HepG2 (cell line): ENCODE measurements around the gene CMIP. TPM values are rescaled to one million over a fixed set of nuclear protein-coding genes. Genes with fewer than 3 reads are reported as not detected.

Experiments used
- ARNT ChIP-seq: fragments of 450-650 bp; IDR thresholded peaks from 2 replicates; pipeline ENCODE4 v1.6.1; 2017
- CCDC6 ChIP-seq: sonication (generic); formaldehyde crosslinking; IDR thresholded peaks from 2 replicates; pipeline ENCODE4 v1.8.1; 2022; ENCODE audit warnings: mild to moderate bottlenecking, missing genetic modification reagents, moderate library complexity
- ELF1 ChIP-seq: sonication (generic); formaldehyde crosslinking; IDR thresholded peaks from 2 replicates; pipeline ENCODE4 v1.4.0; 2020; ENCODE audit warnings: missing genetic modification reagents
- ELF3 ChIP-seq: IDR thresholded peaks from 2 replicates; pipeline ENCODE4 v1.6.1; 2016; ENCODE audit warnings: missing genetic modification reagents, missing compliant biosample characterization
- ESRRA ChIP-seq: sonication (generic); formaldehyde crosslinking; IDR thresholded peaks from 2 replicates; pipeline ENCODE4 v1.5.1; 2020; ENCODE audit warnings: mild to moderate bottlenecking, low read depth, missing genetic modification reagents
- FOXA1 ChIP-seq, 2 experiments: fragments of 450-650 bp in 1 of 2; sonication (generic) in 1 of 2; formaldehyde crosslinking in 1 of 2; IDR thresholded peaks; 2 replicates each; pipeline versions ENCODE4 v1.4.0 to v1.6.1; 2016 to 2020; ENCODE audit warnings: missing genetic modification reagents in 1 of 2
- FOXK1 ChIP-seq: sonication (generic); formaldehyde crosslinking; IDR thresholded peaks from 2 replicates; pipeline ENCODE4 v1.4.0; 2020; ENCODE audit warnings: low read depth, missing genetic modification reagents, borderline replicate concordance
- HNRNPK ChIP-seq: fragments of 200-400 bp; formaldehyde crosslinking; IDR thresholded peaks from 2 replicates; pipeline ENCODE4 v1.6.1; 2018; ENCODE audit warnings: low read length, low read depth, moderate library complexity, mild to moderate bottlenecking; ENCODE audit not compliant: poor library complexity, severe bottlenecking
- HNRNPLL ChIP-seq: fragments of 200-400 bp; formaldehyde crosslinking; IDR thresholded peaks from 2 replicates; pipeline ENCODE4 v1.6.1; 2017; ENCODE audit warnings: mild to moderate bottlenecking, low read depth, low read length; ENCODE audit not compliant: poor library complexity, severe bottlenecking
- NCOA1 ChIP-seq: sonication (generic); formaldehyde crosslinking; IDR thresholded peaks from 2 replicates; pipeline ENCODE4 v1.9.0; 2021; ENCODE audit warnings: missing genetic modification reagents
- PHF8 ChIP-seq: sonication (generic); formaldehyde crosslinking; IDR thresholded peaks from 2 replicates; pipeline ENCODE4 v1.5.0; 2020; ENCODE audit warnings: missing genetic modification reagents
- PLRG1 ChIP-seq: fragments of 450-650 bp; conservative IDR thresholded peaks from 2 replicates; pipeline ENCODE4 v1.6.1; 2016
- SOX13 ChIP-seq, 3 experiments: fragments of 450-650 bp in 1 of 3; sonication (generic) in 1 of 3; formaldehyde crosslinking in 1 of 3; IDR thresholded peaks in 2 of 3; conservative IDR thresholded peaks in 1 of 3; 2 replicates each; pipeline versions ENCODE4 v1.5.0 to v1.6.1; 2016 to 2020; ENCODE audit warnings: antibody characterized with exemption in 1 of 3, mild to moderate bottlenecking in 1 of 3, missing compliant biosample characterization in 1 of 3, missing genetic modification reagents in 1 of 3, moderate library complexity in 1 of 3
- SP2 ChIP-seq: sonication (generic); formaldehyde crosslinking; IDR thresholded peaks from 2 replicates; pipeline ENCODE4 v1.5.1; 2020; ENCODE audit warnings: mild to moderate bottlenecking, missing genetic modification reagents
- ZNF513 ChIP-seq: sonication (generic); formaldehyde crosslinking; conservative IDR thresholded peaks from 2 replicates; pipeline ENCODE4 v1.5.0; 2020; ENCODE audit warnings: missing genetic modification reagents
- ZNF543 ChIP-seq: sonication (generic); formaldehyde crosslinking; IDR thresholded peaks from 2 replicates; pipeline ENCODE4 v1.4.0; 2020; ENCODE audit warnings: mild to moderate bottlenecking, missing genetic modification reagents
- ZNF558 ChIP-seq: sonication (generic); formaldehyde crosslinking; IDR thresholded peaks from 2 replicates; pipeline ENCODE4 v1.9.0; 2022; ENCODE audit warnings: mild to moderate bottlenecking, missing genetic modification reagents, borderline replicate concordance
- ZNF816 ChIP-seq: sonication (generic); formaldehyde crosslinking; IDR thresholded peaks from 2 replicates; pipeline ENCODE4 v1.8.0; 2022; ENCODE audit warnings: missing genetic modification reagents, mild to moderate bottlenecking, borderline replicate concordance
- ZNF850 ChIP-seq: sonication (generic); formaldehyde crosslinking; conservative IDR thresholded peaks from 2 replicates; pipeline ENCODE4 v1.9.0; 2021; ENCODE audit warnings: mild to moderate bottlenecking, missing genetic modification reagents
- polyA plus RNA-seq, 8 experiments: library from polyadenylated mRNA; depleted of rRNA in 3 of 8; stranded (reverse) in 7 of 8; unstranded in 1 of 8; fragments of >200 nt; fragmentation: Illumina TruSeq in 4 of 8; extraction: Trizol in 4 of 8; gene quantifications; 2 replicates each; pipeline versions ENCODE4 v1.2.1 to v1.2.3, GENCODE V29; 2011 to 2016; ENCODE audit warnings: low read depth in 4 of 8, missing spikeins in 1 of 8, mixed read lengths in 1 of 8; ENCODE audit not compliant: insufficient read depth in 1 of 8
- total RNA-seq, 5 experiments: library from RNA; depleted of rRNA; stranded (reverse); fragments of >200 nt; fragmentation: Illumina TruSeq; extraction: Trizol; gene quantifications; 2 replicates each; pipeline ENCODE4 v1.2.3, GENCODE V29; 2016; ENCODE audit warnings: low read depth in 1 of 5
- TF ChIP-seq, protein P1 (sequence below): sonication (generic); formaldehyde crosslinking; IDR thresholded peaks from 2 replicates; pipeline ENCODE4 v1.4.0; 2020; ENCODE audit warnings: missing genetic modification reagents, borderline replicate concordance
- TF ChIP-seq, protein P2 (sequence below): sonication (generic); formaldehyde crosslinking; IDR thresholded peaks from 2 replicates; pipeline ENCODE4 v1.4.0; 2020; ENCODE audit warnings: missing genetic modification reagents, mild to moderate bottlenecking, borderline replicate concordance

Gene CMIP
- total and polyA plus RNA-seq, 2 of the 13 experiments (the other 11 are each of a cell fraction or from before 2014, with no cell fraction given), result 10.9 to 18.1 TPM

DNA sequence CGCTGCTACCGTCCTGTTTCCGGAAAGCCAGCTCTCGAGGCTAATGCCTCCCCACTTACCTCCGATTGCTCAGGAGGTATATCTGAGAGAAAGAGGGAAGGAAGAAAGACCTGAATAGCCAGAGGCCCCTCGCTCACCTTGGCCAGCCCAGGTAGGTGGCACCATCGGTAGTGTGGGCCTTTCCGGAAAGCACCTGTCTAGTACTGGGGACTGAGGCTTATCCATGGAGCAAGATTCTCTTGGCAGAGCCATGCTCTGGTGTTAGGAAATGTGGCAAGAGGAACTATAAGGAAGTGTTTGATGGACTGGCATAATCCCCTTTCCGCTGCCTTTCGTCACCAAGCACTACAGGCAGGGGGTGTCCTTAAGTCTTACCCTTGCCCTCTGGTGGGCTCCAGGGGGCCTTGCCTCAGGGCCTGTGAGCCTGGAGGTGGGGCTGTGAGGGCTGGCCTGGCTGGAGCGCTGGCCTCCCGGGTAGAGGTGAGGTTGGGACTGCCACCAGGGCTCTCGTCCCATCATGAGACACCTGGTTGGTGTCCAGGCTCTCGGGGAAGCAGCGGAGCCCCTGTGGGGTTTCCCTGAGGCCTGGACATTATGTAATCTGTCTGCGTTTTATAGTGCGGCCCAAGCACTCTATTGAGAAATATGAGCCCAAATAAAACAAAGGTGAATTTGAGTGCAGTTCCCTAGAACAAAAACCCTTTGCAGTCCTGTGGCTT, 2.9 kb downstream of the CMIP start (continued):
- TF ChIP-seq, protein P1, sequence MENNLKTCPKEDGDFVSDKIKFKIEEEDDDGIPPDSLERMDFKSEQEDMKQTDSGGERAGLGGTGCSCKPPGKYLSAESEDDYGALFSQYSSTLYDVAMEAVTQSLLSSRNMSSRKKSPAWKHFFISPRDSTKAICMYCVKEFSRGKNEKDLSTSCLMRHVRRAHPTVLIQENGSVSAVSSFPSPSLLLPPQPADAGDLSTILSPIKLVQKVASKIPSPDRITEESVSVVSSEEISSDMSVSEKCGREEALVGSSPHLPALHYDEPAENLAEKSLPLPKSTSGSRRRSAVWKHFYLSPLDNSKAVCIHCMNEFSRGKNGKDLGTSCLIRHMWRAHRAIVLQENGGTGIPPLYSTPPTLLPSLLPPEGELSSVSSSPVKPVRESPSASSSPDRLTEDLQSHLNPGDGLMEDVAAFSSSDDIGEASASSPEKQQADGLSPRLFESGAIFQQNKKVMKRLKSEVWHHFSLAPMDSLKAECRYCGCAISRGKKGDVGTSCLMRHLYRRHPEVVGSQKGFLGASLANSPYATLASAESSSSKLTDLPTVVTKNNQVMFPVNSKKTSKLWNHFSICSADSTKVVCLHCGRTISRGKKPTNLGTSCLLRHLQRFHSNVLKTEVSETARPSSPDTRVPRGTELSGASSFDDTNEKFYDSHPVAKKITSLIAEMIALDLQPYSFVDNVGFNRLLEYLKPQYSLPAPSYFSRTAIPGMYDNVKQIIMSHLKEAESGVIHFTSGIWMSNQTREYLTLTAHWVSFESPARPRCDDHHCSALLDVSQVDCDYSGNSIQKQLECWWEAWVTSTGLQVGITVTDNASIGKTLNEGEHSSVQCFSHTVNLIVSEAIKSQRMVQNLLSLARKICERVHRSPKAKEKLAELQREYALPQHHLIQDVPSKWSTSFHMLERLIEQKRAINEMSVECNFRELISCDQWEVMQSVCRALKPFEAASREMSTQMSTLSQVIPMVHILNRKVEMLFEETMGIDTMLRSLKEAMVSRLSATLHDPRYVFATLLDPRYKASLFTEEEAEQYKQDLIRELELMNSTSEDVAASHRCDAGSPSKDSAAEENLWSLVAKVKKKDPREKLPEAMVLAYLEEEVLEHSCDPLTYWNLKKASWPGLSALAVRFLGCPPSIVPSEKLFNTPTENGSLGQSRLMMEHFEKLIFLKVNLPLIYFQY (CRISPR knock-in tag), result no peak
- no peak for TF ChIP-seq NCOA1 (CRISPR knock-in tag)
- no peak for TF ChIP-seq HNRNPLL
- peak; percentile 51; the same call in 1 of the 2 replicates for TF ChIP-seq ELF3
- no peak for TF ChIP-seq ZNF558
- TF ChIP-seq ZNF513 (CRISPR knock-in tag), result no peak
- TF ChIP-seq ZNF543, result no peak; the same call in 1 of the 2 replicates
- no peak for TF ChIP-seq ESRRA (CRISPR knock-in tag)
- TF ChIP-seq, protein P2, sequence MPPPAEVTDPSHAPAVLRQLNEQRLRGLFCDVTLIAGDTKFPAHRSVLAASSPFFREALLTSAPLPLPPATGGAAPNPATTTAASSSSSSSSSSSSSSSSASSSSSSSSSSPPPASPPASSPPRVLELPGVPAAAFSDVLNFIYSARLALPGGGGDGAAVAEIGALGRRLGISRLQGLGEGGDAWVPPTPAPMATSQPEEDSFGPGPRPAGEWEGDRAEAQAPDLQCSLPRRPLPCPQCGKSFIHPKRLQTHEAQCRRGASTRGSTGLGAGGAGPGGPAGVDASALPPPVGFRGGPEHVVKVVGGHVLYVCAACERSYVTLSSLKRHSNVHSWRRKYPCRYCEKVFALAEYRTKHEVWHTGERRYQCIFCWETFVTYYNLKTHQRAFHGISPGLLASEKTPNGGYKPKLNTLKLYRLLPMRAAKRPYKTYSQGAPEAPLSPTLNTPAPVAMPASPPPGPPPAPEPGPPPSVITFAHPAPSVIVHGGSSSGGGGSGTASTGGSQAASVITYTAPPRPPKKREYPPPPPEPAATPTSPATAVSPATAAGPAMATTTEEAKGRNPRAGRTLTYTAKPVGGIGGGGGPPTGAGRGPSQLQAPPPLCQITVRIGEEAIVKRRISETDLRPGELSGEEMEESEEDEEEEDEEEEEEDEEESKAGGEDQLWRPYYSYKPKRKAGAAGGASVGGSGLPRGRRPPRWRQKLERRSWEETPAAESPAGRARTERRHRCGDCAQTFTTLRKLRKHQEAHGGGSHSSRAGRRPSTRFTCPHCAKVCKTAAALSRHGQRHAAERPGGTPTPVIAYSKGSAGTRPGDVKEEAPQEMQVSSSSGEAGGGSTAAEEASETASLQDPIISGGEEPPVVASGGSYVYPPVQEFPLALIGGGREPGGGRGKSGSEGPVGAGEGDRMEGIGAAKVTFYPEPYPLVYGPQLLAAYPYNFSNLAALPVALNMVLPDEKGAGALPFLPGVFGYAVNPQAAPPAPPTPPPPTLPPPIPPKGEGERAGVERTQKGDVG (CRISPR knock-in tag), result no peak
- TF ChIP-seq FOXK1 (CRISPR knock-in tag), result no peak
- TF ChIP-seq FOXA1 (IDR thresholded peaks at IDR 0.05), result no peak
- no peak for TF ChIP-seq FOXA1 (CRISPR knock-in tag; IDR thresholded peaks at IDR 0.05)
- no peak for TF ChIP-seq PLRG1
- no peak for TF ChIP-seq SOX13 (IDR thresholded peaks at IDR 0.05)
- 0 out of 4 replicates have a peak, but pooled peaks have one; percentile 28 to 34 for TF ChIP-seq SOX13 (CRISPR knock-in tag; conservative IDR thresholded peaks at IDR 0.05 in 1 of 2, IDR thresholded peaks at IDR 0.05 in 1 of 2)
- TF ChIP-seq ARNT, result no peak
- no peak for TF ChIP-seq SP2 (CRISPR knock-in tag)
- peak; percentile 32 for TF ChIP-seq PHF8 (CRISPR knock-in tag)
- no peak for TF ChIP-seq HNRNPK
- TF ChIP-seq CCDC6 (CRISPR knock-in tag), result no peak
- no peak for TF ChIP-seq ELF1
- peak; percentile 22; the same call in 1 of the 2 replicates for TF ChIP-seq ZNF850 (CRISPR knock-in tag)
- TF ChIP-seq ZNF816 (CRISPR knock-in tag), result no peak
